NCI-H524 treated with DMSO at 0.1 percent for 48 hours (cell line): ENCODE measurements around the gene HTRA2.
"Not testable (repeated sequence)": the region's sequence is repeated elsewhere in the genome, so short reads cannot be mapped to it uniquely, and the experiment has no call there.

Source experiments
- DNase-seq: peaks from one replicate; lab custom pipeline; 2025; lab: John Stamatoyannopoulos, UW

The HTRA2 gene

GRCh38 chr2:74529357-74530238 lies at the start of gene HTRA2, which contains the start of gene AUP1:
TSS of gene HTRA2 (plus strand) at chr2:74529933. CDS start at chr2:74530007, 74 bp downstream.
TSS of gene AUP1 (minus strand) at chr2:74529706. CDS start at chr2:74529629, 77 bp downstream.
- peak; percentile 77 for DNase-seq

DNA sequence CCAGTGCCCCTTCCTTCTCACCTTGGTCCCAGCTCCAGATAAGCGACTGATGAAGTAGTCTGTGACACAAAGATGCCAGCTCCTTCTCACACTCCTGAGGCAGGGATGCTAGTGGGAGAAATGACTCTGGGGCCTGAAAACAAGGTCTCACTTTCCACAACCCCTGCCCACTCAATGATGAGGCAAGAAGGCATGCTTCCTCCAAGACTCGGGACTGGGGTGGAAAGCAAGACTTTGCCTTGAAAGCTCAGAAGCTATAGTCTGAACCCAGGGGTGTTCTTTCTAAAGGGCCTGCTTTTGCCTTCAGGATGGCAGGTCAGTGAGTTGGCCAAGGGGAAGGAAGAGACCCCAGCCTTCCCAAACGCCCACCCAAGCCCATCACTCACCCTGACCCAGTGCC lies 48.3 kb upstream of the HTRA2 start:
- DNase-seq = no peak

- DNase-seq = no peak
These were observed 47.6 kb upstream of the HTRA2 start for GRCh38 chr2:74481961-74482800.

GRCh38 chr2:74482801-74483674 lies 46.7 kb upstream of the HTRA2 start, which contains the start of the genes CCDC142 and TTC31:
TSS of gene CCDC142 (minus strand) at chr2:74482998. CDS start at chr2:74482837, 161 bp downstream.
TSS of gene TTC31 (plus strand) at chr2:74483081. CDS start at chr2:74483096, 15 bp downstream.
- peak; percentile 85 for DNase-seq

DNA sequence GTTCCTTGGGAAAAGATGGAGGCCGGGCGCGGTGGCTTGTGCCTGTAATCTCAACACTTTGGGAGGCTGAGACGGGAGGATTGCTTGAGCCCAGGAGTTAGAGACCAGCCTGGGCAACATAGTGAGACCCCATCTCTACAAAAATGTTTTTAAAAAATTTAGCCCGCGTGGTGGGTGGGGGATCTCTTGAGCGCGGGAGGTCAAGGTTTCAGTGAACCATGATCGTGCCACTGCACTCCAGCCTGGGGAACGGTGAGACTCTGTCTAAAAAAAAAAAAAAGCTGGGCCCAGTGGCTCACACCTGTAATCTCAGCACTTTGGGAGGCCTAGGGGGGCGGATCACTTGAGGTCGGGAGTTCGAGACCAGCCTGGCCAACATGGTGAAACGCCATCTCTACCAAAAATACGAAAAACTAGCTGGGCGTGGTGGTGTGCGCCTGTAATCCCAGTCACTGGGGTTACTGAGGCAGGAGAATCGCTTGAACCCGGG lies 46.0 kb upstream of the HTRA2 start:
- not testable (repeated sequence) for DNase-seq

DNA sequence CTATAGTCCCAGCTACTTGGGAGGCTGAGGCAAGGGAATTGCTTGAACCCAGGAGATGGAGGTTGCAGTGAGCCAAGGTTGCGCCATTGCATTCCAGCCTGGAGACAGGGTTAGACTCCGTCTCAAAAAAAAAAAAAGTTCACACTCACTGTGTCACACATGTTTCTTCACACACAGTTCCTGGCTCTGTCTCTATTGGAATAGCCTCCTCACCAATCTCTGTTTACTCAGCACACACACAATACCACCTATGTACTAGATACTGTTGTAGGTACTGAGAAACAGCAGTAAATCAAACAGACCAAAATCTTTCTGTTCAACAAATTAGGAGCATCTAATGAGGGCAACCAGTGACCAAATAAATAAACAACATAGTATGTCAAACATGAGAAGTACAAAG lies 43.6 kb upstream of the HTRA2 start:
- DNase-seq = no peak

DNA sequence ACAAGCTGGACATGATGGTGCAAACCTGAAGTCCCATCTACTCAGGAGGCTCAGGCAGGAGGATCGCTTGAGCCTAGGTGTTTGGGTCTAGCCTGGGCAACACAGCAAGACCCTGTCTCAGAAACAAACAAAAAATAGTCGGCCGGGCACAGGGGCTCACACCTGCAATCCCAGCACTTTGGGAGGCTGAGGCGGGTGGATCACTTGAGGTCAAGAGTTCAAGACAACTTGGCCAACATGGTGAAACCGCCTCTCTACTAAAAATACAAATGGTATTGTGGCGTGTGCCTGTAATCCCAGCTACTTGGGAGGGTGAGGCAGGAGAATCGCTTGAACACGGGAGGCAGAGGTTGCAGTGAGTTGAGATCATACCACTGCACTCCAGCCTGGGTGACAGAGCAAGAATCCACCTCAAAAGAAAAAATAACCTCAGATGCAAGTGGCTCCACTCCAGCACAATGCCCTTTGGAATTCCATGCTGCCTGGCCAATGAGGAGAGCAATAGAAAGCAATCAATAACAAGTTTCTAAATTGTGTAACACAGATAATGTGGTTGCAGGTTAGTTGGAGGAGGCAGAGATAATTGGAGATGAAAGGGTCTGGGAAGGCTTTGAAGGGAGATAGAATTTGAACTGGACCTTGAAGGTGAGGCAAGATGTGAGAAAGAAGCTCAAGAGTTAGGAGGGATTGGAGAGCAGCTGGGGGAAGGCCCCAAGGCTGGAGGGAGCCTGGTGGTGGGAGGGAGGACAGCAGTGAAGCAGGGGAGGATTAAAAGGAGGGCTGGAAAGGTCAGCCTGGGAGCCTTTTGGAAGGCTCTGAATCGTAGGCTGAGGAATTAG lies 40.9 kb upstream of the HTRA2 start:
- no peak for DNase-seq

DNA sequence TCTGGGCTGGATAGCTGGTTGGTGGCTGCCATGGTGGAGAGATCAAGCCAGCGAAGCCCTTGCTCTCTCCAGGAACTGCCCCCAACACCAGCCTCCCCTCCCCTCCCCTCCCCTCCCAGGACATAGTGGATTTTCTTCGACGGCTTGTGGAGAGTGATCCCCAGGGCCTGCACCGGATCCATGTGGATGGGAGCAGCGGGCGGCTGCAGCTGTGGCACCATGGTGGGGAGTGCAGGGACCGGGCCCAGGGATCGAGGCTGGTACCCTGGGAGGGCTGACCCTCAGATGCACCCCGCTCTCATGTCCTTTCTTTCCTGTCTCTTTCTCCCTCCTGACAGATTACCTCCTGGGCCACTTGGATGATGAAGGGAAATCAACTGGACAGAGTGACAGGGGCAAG lies 39.8 kb upstream of the HTRA2 start:
- no peak for DNase-seq

DNA sequence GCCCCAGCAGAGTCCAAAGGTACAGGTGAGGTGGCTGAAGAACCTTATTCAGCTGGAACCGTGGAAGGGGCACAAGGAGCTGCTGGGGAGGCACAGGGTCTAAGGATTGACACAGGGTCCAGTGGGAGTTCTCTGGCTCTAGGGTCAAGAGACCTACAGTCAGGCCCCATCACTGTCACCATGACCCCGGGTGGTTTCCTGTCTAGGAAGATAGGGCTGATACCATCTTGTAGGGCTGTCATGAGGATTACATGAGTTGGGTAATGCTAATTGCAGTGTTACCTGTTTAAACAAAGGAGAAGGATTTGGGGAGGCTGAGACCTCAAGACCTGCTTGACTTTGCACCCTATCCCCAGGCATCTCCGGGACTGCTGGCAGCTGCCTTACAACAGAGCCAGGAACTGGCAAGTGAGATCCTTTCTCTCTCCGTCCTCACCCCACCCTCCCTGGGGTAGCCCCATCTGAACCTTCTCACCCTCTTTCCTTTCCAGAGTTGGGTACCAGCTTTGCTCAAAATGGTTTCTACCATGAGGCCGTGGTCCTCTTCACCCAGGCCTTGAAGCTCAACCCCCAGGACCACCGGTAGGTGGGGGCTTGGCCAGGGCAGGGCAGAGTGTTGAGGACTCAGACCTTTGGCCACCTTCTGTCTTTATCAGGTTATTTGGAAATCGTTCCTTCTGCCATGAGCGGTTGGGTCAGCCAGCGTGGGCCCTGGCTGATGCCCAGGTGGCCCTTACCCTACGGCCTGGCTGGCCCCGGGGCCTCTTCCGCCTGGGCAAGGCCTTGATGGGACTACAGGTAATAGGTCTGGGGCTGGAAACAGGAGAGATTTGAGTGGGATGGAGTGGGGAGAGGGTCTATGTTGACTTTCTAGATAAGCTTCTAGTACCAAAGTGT lies 37.8 kb upstream of the HTRA2 start:
- no peak for DNase-seq

GRCh38 chr2:74493546-74493945 lies 36.2 kb upstream of the HTRA2 start:
- DNase-seq = no peak

DNA sequence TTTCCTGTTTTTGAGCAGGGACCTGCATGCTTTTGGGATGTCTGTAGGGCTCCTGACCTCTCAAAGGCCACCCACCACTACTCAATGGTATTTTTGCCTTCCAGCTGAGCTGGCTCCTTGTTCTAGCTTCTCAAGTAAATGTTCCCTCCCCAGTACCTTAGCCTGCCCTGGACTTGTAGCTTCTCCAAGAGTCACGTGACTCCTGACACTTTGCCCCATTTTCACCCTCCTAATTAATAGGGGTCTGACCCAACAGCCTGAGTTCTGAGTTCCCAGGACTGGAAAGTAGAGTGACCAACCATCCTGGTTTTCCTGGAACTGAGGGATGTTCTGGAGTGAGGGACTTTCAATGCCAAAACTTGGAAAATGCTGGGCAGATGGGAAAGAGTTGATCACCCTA lies 34.3 kb upstream of the HTRA2 start:
- DNase-seq = no peak

GRCh38 chr2:74496997-74497776 lies 32.5 kb upstream of the HTRA2 start:
- no peak for DNase-seq

- no peak for DNase-seq
These were observed 31.8 kb upstream of the HTRA2 start for GRCh38 chr2:74497777-74498499.

- no peak for DNase-seq
These were observed 31.1 kb upstream of the HTRA2 start for GRCh38 chr2:74498500-74499266.

GRCh38 chr2:74499267-74499939 lies 30.3 kb upstream of the HTRA2 start, which contains the start of gene LBX2:
TSS of gene LBX2 (minus strand) at chr2:74499603. CDS start at chr2:74499537, 66 bp downstream.
- no peak for DNase-seq

GRCh38 chr2:74499940-74500577 lies 29.7 kb upstream of the HTRA2 start:
- no peak for DNase-seq
